Uterus (tissue), 4 donors: ENCODE results near the gene CALY. TPM values are rescaled to one million over a fixed set of nuclear protein-coding genes. Genes with fewer than 3 reads are reported as not detected.

Experiments
- DNase-seq, 2 donors: peaks; one replicate each; pipeline ENCODE4 v3.0.0-alpha.2; 2019 to 2020
- H3K27ac ChIP-seq, 2 donors: fragments of 200-600 bp; sonication (generic); 1 replicate in 1 of 2; 2 replicates in 1 of 2; pipeline ENCODE4 v1.5.1; 2016 to 2018
- H3K27me3 ChIP-seq, 2 donors: fragments of 200-600 bp; sonication (generic); one replicate each; pipeline ENCODE4 v1.5.1; 2018 to 2019; ENCODE audit warnings: control low read depth in 1 of 2
- H3K36me3 ChIP-seq, 2 donors: fragments of 200-600 bp; sonication (generic); one replicate each; pipeline ENCODE4 v1.5.1; 2019; ENCODE audit warnings: control low read depth in 1 of 2
- H3K4me1 ChIP-seq, 2 donors: fragments of 200-600 bp; sonication (generic); one replicate each; pipeline ENCODE4 v1.5.1; 2018 to 2019; ENCODE audit warnings: control low read depth in 1 of 2
- H3K4me3 ChIP-seq, 2 donors: fragments of 200-600 bp; sonication (generic); 1 replicate in 1 of 2; 2 replicates in 1 of 2; pipeline ENCODE4 v1.5.1; 2018 to 2019; ENCODE audit warnings: mild to moderate bottlenecking in 1 of 2
- H3K9me3 ChIP-seq, 2 donors: fragments of 200-600 bp; sonication (generic); one replicate each; pipeline ENCODE4 v1.5.1; 2019; ENCODE audit warnings: control low read depth in 1 of 2
- CTCF ChIP-seq, 4 experiments: fragments of 200-600 bp in 2 of 4; fragments of 450-650 bp in 2 of 4; sonication (generic) in 2 of 4; IDR thresholded peaks; one replicate each; pipeline ENCODE4 v1.5.1; 2016 to 2019; ENCODE audit warnings: antibody characterized with exemption in 4 of 4, mild to moderate bottlenecking in 2 of 4, moderate library complexity in 1 of 4
- POLR2A ChIP-seq, 2 donors: fragments of 450-650 bp; IDR thresholded peaks; one replicate each; pipeline ENCODE4 v1.6.1; 2016; ENCODE audit warnings: antibody characterized with exemption in 2 of 2, mild to moderate bottlenecking in 1 of 2, moderate library complexity in 1 of 2
- intact Hi-C: fragments of 100-400 bp; cut with DNase I; formaldehyde crosslinking; loops from one replicate; pipeline ENCODE4 v1.15.1; 2023; ENCODE audit warnings: low total_unique reads
- total RNA-seq, 4 donors: library from RNA; depleted of rRNA in 3 of 4; stranded (reverse); fragments of >200 nt in 3 of 4; gene quantifications; one replicate each; pipeline versions ENCODE4 v1.1.0 to v1.2.4, GENCODE V29; 2014 to 2023
- donor health status: DM: yes; HTN: yes; CAD: no.

Gene CALY
- total RNA-seq, 4 donors from 2014 or later, result 0.69 TPM; not detected in 3

GRCh38 chr10:133278577-133279265 is 58.0 kb downstream of the CALY start:
- Histone ChIP-seq H3K9me3 (no peaks in the 10 kb centered on the region), H3K27me3 (no peaks in the 10 kb centered on the region), H3K27ac (no peak overlapping the region), H3K36me3 (no peaks in the 10 kb centered on the region), H3K4me3 (no peak overlapping the region), H3K4me1 (peaks cover 0 to 7% of the 10 kb centered on the region in 2 donors)
- no peak for TF ChIP-seq CTCF (IDR thresholded peaks at IDR 0.05)
- no peak for TF ChIP-seq POLR2A (IDR thresholded peaks at IDR 0.05)
- no peak for DNase-seq
- intact Hi-C loops, result no loop called here

GRCh38 chr10:133277993-133278576 is 58.6 kb downstream of the CALY start:
- H3K27ac ChIP-seq, result no peak overlapping the region
- no peaks in the 10 kb centered on the region for H3K9me3 ChIP-seq
- H3K27me3 ChIP-seq, result no peaks in the 10 kb centered on the region
- H3K4me1 ChIP-seq, result peaks cover 0 to 7% of the 10 kb centered on the region in 2 donors
- intact Hi-C loops, result no loop called here
- no peaks in the 10 kb centered on the region for H3K36me3 ChIP-seq
- H3K4me3 ChIP-seq, result no peak overlapping the region
- DNase-seq, result no peak
- TF ChIP-seq CTCF (IDR thresholded peaks at IDR 0.05) (no peak), POLR2A (IDR thresholded peaks at IDR 0.05) (no peak)

GRCh38 chr10:133277277-133277992 is 59.3 kb downstream of the CALY start:
- DNase-seq, result no peak
- Histone ChIP-seq H3K4me3 (no peak overlapping the region), H3K9me3 (no peaks in the 10 kb centered on the region), H3K27ac (no peak overlapping the region), H3K4me1 (peaks cover 0 to 7% of the 10 kb centered on the region in 2 donors), H3K36me3 (no peaks in the 10 kb centered on the region), H3K27me3 (no peaks in the 10 kb centered on the region)
- TF ChIP-seq CTCF (IDR thresholded peaks at IDR 0.05), result no peak
- no peak for TF ChIP-seq POLR2A (IDR thresholded peaks at IDR 0.05)
- intact Hi-C loops, result no loop called here

- TF ChIP-seq CTCF (IDR thresholded peaks at IDR 0.05), result no peak
- no peak for TF ChIP-seq POLR2A (IDR thresholded peaks at IDR 0.05)
- Histone ChIP-seq H3K4me3 (no peak within 1 kb of the TSS), H3K27ac (no peak within 1 kb of the TSS), H3K27me3 (no peaks in the 10 kb centered on the region), H3K9me3 (no peaks in the 10 kb centered on the region), H3K36me3 (no peaks in the 10 kb centered on the region), H3K4me1 (peaks cover 0 to 7% of the 10 kb centered on the region in 2 donors)
- intact Hi-C loops, result no loop called here
- no peak for DNase-seq
Measured at GRCh38 chr10:133276435-133277201, 60.1 kb downstream of the CALY start, which contains the start of gene ADAM8. Gene ADAM8, minus strand, starts transcription at chr10:133276868. Its CDS starts 51 bp downstream, at chr10:133276817.
